K562 (cell line): ENCODE measurements around the gene GPC3.

Experiments
- STAG1 ChIP-seq: sonication (generic); formaldehyde crosslinking; IDR thresholded peaks from 2 replicates; pipeline ENCODE4 v1.5.0; 2020; ENCODE audit warnings: missing genetic modification reagents, borderline replicate concordance
- TARDBP ChIP-seq: fragments of 450-650 bp; IDR thresholded peaks from 2 replicates; pipeline ENCODE4 v1.6.1; 2016
- XRCC5 ChIP-seq: fragments of 200-400 bp; formaldehyde crosslinking; IDR thresholded peaks from 2 replicates; pipeline ENCODE4 v1.6.1; 2017; ENCODE audit warnings: low read depth, mild to moderate bottlenecking, low read length
- TF ChIP-seq, protein P1 (sequence below), 3 experiments: IDR thresholded peaks in 2 of 3; conservative IDR thresholded peaks in 1 of 3; 2 replicates each; pipeline ENCODE4 v1.5.1; 2011 to 2012; ENCODE audit warnings: low read length in 3 of 3, mild to moderate bottlenecking in 3 of 3, control low read depth in 2 of 3, improper control_type of control experiment in 1 of 3, inconsistent platforms in 1 of 3, low read depth in 1 of 3, mixed read lengths in 1 of 3, moderate library complexity in 1 of 3; ENCODE audit not compliant: insufficient read depth in 2 of 3

GRCh38 chrX:133913009-133913408 is 72.4 kb downstream of the GPC3 start:
- TF ChIP-seq TARDBP: no peak
- TF ChIP-seq, protein P1, sequence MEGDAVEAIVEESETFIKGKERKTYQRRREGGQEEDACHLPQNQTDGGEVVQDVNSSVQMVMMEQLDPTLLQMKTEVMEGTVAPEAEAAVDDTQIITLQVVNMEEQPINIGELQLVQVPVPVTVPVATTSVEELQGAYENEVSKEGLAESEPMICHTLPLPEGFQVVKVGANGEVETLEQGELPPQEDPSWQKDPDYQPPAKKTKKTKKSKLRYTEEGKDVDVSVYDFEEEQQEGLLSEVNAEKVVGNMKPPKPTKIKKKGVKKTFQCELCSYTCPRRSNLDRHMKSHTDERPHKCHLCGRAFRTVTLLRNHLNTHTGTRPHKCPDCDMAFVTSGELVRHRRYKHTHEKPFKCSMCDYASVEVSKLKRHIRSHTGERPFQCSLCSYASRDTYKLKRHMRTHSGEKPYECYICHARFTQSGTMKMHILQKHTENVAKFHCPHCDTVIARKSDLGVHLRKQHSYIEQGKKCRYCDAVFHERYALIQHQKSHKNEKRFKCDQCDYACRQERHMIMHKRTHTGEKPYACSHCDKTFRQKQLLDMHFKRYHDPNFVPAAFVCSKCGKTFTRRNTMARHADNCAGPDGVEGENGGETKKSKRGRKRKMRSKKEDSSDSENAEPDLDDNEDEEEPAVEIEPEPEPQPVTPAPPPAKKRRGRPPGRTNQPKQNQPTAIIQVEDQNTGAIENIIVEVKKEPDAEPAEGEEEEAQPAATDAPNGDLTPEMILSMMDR (IDR thresholded peaks at IDR 0.05 in 2 of 3, conservative IDR thresholded peaks at IDR 0.05 in 1 of 3; ENCODE audit: insufficient read depth in 2 of 3, low read depth in 1 of 3, low read length in 3 of 3): no peak
- no peak for TF ChIP-seq STAG1 (CRISPR knock-in tag)
- TF ChIP-seq XRCC5: no peak
